Measurements from ENCODE around the gene TSPO. TPM values are rescaled to one million over a fixed set of nuclear protein-coding genes. Genes with fewer than 3 reads are reported as not detected.

The TSPO gene
- polyA plus RNA-seq, 3 donors, result 491 to 2,663 (median 2,230) TPM

GRCh38 chr22:43158778-43159483, 7.6 kb downstream of the TSPO start:
- TF ChIP-seq, protein P1, sequence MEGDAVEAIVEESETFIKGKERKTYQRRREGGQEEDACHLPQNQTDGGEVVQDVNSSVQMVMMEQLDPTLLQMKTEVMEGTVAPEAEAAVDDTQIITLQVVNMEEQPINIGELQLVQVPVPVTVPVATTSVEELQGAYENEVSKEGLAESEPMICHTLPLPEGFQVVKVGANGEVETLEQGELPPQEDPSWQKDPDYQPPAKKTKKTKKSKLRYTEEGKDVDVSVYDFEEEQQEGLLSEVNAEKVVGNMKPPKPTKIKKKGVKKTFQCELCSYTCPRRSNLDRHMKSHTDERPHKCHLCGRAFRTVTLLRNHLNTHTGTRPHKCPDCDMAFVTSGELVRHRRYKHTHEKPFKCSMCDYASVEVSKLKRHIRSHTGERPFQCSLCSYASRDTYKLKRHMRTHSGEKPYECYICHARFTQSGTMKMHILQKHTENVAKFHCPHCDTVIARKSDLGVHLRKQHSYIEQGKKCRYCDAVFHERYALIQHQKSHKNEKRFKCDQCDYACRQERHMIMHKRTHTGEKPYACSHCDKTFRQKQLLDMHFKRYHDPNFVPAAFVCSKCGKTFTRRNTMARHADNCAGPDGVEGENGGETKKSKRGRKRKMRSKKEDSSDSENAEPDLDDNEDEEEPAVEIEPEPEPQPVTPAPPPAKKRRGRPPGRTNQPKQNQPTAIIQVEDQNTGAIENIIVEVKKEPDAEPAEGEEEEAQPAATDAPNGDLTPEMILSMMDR (IDR thresholded peaks at IDR 0.05), result no peak
- peak overlapping the region; percentile 20 to 78 for H3K27ac ChIP-seq (ENCODE audit: low read depth in 1 of 2, low read length in 2 of 2)
- H3K36me3 Mint-ChIP-seq, result peaks cover 26 to 68% of the 10 kb centered on the region in 2 donors
- no peaks in the 10 kb centered on the region for H3K27me3 ChIP-seq (ENCODE audit: control insufficient read depth in 2 of 2, insufficient read depth in 2 of 2, low read length in 2 of 2)
- peaks cover 34 to 66% of the 10 kb centered on the region in 2 donors for H3K36me3 ChIP-seq (replicated peaks in 1 of 2; ENCODE audit: control insufficient read depth in 1 of 2, insufficient read depth in 2 of 2, low read length in 2 of 2)
- H3K4me1 ChIP-seq (ENCODE audit: control insufficient read depth in 1 of 2, insufficient read depth in 2 of 2, low read length in 2 of 2), result peaks cover 74 to 76% of the 10 kb centered on the region in 2 donors
- H3K4me3 ChIP-seq (replicated peaks in 1 of 3; ENCODE audit: low read depth in 2 of 3, low read length in 3 of 3), result no peak overlapping the region
- no peak overlapping the region for H3K4me2 ChIP-seq (replicated peaks; ENCODE audit: extremely low read depth, low read length, poor library complexity, severe bottlenecking)
- H4K20me1 ChIP-seq (ENCODE audit: insufficient read depth, low read length), result peaks cover 99% of the 10 kb centered on the region
- peaks cover 68% of the 10 kb centered on the region for H3K4me1 Mint-ChIP-seq
- peak overlapping the region; percentile 25 for H3K9ac ChIP-seq (ENCODE audit: insufficient read depth, low read length, poor library complexity, severe bottlenecking)
- intact Hi-C loops (cut with micrococcal nuclease), result loop anchor here in 1 of 2 donors (10.0 kb wide), 2 partner anchors 144 to 224 kb away; partner anchors contain the start of gene PACSIN2
- peaks cover 73% of the 10 kb centered on the region for H3K79me2 ChIP-seq (ENCODE audit: insufficient read depth, low read length)
- peaks cover 0 to 2% (median 0%) of the 10 kb centered on the region in 3 donors for H3K27me3 Mint-ChIP-seq (ENCODE audit: low read depth in 3 of 3)
- H3K9me3 ChIP-seq (replicated peaks in 1 of 2; ENCODE audit: control insufficient read depth in 1 of 2, insufficient read depth in 1 of 2, low read length in 2 of 2), result no peaks in the 10 kb centered on the region
- H3K4me3 Mint-ChIP-seq, result no peak overlapping the region
- no peak for DNase-seq
- 89% methylated on average over 17 of the region's 24 CpGs for WGBS (ENCODE audit: insufficient coverage)
- no peak overlapping the region for H2AFZ ChIP-seq (ENCODE audit: insufficient read depth, low read depth, low read length, poor library complexity, severe bottlenecking)
- peak overlapping the region; percentile 45 to 91 (median 82) for H3K27ac Mint-ChIP-seq
- peaks cover 0 to 2% (median 0%) of the 10 kb centered on the region in 7 donors for H3K9me3 Mint-ChIP-seq

- Histone ChIP-seq H3K9ac (ENCODE audit: insufficient read depth, low read length, poor library complexity, severe bottlenecking) (peak overlapping the region; percentile 25), H3K4me1 (ENCODE audit: control insufficient read depth in 1 of 2, insufficient read depth in 2 of 2, low read length in 2 of 2) (peaks cover 69 to 73% of the 10 kb centered on the region in 2 donors), H3K27me3 (ENCODE audit: control insufficient read depth in 2 of 2, insufficient read depth in 2 of 2, low read length in 2 of 2) (no peaks in the 10 kb centered on the region), H4K20me1 (ENCODE audit: insufficient read depth, low read length) (peaks cover 99% of the 10 kb centered on the region), H3K36me3 (replicated peaks in 1 of 2; ENCODE audit: control insufficient read depth in 1 of 2, insufficient read depth in 2 of 2, low read length in 2 of 2) (peaks cover 34 to 72% of the 10 kb centered on the region in 2 donors), H3K4me3 (replicated peaks in 1 of 3; ENCODE audit: low read depth in 2 of 3, low read length in 3 of 3) (no peak overlapping the region), H3K27ac (ENCODE audit: low read depth in 1 of 2, low read length in 2 of 2) (peak overlapping the region in 1 of 2 donors; percentile 78), H3K79me2 (ENCODE audit: insufficient read depth, low read length) (peaks cover 66% of the 10 kb centered on the region), H2AFZ (ENCODE audit: insufficient read depth, low read depth, low read length, poor library complexity, severe bottlenecking) (no peak overlapping the region), H3K9me3 (replicated peaks in 1 of 2; ENCODE audit: control insufficient read depth in 1 of 2, insufficient read depth in 1 of 2, low read length in 2 of 2) (no peaks in the 10 kb centered on the region), H3K4me2 (replicated peaks; ENCODE audit: extremely low read depth, low read length, poor library complexity, severe bottlenecking) (no peak overlapping the region)
- WGBS (ENCODE audit: insufficient coverage), result 74% methylated on average over 12 of the region's 18 CpGs
- Mint-ChIP-seq H3K4me1 (peaks cover 67% of the 10 kb centered on the region), H3K27ac (peak overlapping the region in 4 of 7 donors; percentile 30 to 70 (median 44)), H3K4me3 (no peak overlapping the region), H3K9me3 (peaks cover 0 to 2% (median 0%) of the 10 kb centered on the region in 7 donors), H3K27me3 (ENCODE audit: low read depth in 3 of 3) (peaks cover 0 to 2% (median 0%) of the 10 kb centered on the region in 3 donors), H3K36me3 (peaks cover 31 to 74% of the 10 kb centered on the region in 2 donors)
- TF ChIP-seq, protein P1 (IDR thresholded peaks at IDR 0.05), result peak; percentile 44
- DNase-seq, result no peak
- intact Hi-C loops (cut with micrococcal nuclease), result loop anchor here in 1 of 2 donors (10.0 kb wide), 2 partner anchors 145 to 225 kb away; partner anchors contain the start of gene PACSIN2
Measured at GRCh38 chr22:43159484-43160178, 8.3 kb downstream of the TSPO start.
